Esophagus squamous epithelium (tissue), 5 donors: ENCODE data around the gene CISH. TPM values are rescaled to one million over a fixed set of nuclear protein-coding genes. Genes with fewer than 3 reads are reported as not detected.
A peak's percentile ranks its signal among the peaks of the same experiment; 100 is the strongest.

Source experiments
- DNase-seq: peaks from one replicate; lab custom pipeline; 2025; lab: John Stamatoyannopoulos, UW
- H3K27ac ChIP-seq, 4 donors: fragments of 200-600 bp; sonication (generic); one replicate each; pipeline ENCODE4 v1.5.1; 2016 to 2019; ENCODE audit warnings: mild to moderate bottlenecking in 1 of 4
- H3K27me3 ChIP-seq, 4 donors: fragments of 200-600 bp; sonication (generic); 1 replicate in 3 of 4; 2 replicates in 1 of 4; pipeline versions ENCODE4 v1.5.1 to v1.6.0; 2017 to 2021; ENCODE audit warnings: antibody characterized with exemption in 1 of 4
- H3K36me3 ChIP-seq, 3 donors: fragments of 200-600 bp; sonication (generic); one replicate each; pipeline ENCODE4 v1.5.1; 2016 to 2019
- H3K4me1 ChIP-seq, 3 donors: fragments of 200-600 bp; sonication (generic); one replicate each; pipeline ENCODE4 v1.5.1; 2017 to 2019
- H3K4me3 ChIP-seq, 4 donors: fragments of 200-600 bp; sonication (generic); 1 replicate in 3 of 4; 2 replicates in 1 of 4; pipeline ENCODE4 v1.5.1; 2016 to 2019; ENCODE audit warnings: mild to moderate bottlenecking in 2 of 4, moderate library complexity in 1 of 4
- H3K9me3 ChIP-seq, 3 donors: fragments of 200-600 bp; sonication (generic); one replicate each; pipeline ENCODE4 v1.5.1; 2016 to 2019
- POLR2A ChIP-seq, 4 donors: fragments of 450-650 bp; IDR thresholded peaks; one replicate each; pipeline ENCODE4 v1.6.1; 2017; ENCODE audit warnings: antibody characterized with exemption in 4 of 4, mild to moderate bottlenecking in 4 of 4, moderate library complexity in 3 of 4
- WGBS, 2 donors: methylation state at CpG; one replicate each; pipeline ENCODE4 v1.1.5; 2018; 5-methylcytosine and 5-hydroxymethylcytosine counted together
- intact Hi-C: fragments of 100-400 bp; cut with DNase I; formaldehyde crosslinking; loops from one replicate; pipeline ENCODE4 v1.15.0; 2022
- total RNA-seq, 4 donors: library from RNA; depleted of rRNA; stranded (reverse); fragments of >200 nt; gene quantifications; one replicate each; pipeline ENCODE4 v1.1.0, GENCODE V29; 2016
- TF ChIP-seq, protein P1 (sequence below), 6 experiments: fragments of 450-650 bp in 4 of 6; fragments of 200-600 bp in 2 of 6; sonication (generic) in 2 of 6; IDR thresholded peaks; one replicate each; pipeline ENCODE4 v1.5.1; 2016 to 2019; ENCODE audit warnings: antibody characterized with exemption in 6 of 6, mild to moderate bottlenecking in 4 of 6, moderate library complexity in 4 of 6
- donor health status: DM: yes; HTN: yes; CAD: no.

CISH gene
- total RNA-seq, 4 donors from 2014 or later: 3.1 to 11.1 (median 6.8) TPM

DNA sequence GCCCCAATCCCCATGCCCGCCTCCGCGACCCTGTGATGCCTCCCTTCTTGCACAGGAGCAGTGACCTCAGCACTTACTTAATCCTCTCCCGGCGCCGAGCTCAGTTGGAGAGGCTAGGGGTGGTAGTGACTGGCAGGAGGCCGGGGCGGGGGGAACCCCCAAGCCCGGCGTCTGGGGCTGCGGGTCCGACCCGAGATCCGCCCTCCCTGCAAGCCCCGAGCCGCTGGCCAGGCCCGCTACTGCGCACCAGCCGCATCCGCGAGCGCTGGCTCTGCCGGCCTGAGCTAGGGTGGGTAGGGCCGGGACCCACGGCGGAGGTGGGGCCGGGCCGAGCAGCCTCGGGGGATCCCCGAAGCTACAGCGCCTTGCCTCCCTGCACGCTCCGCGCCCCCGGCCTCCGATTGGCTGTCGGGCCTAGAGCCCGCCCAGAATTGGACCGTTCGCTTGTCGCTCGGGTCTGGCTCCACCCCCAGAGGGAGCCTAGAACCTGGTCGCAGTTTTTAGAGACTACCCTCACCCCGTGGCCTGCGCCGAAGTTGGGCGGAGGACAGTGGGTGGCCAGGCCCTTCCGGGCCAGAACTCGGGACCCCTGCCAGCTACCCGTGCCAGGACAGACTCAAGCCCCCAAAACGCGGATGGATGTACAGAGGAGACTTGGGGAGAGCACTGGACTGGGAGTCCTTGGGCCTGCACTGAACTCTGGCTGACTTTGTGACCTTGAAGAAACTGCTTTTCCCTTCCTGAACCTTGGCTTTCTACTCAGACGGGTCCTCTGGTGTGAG lies 44.0 kb downstream of the CISH start, which contains the start of gene C3orf18:
Gene C3orf18, minus strand, starts transcription at position 362 of the 782 bp plus-strand sequence. CDS start 2,048 bp downstream, outside the sequence.
- H3K9me3 ChIP-seq: no peaks in the 10 kb centered on the region
- H3K27ac ChIP-seq: peak within 1 kb of the TSS; percentile 79 to 91 (median 86)
- no peaks in the 10 kb centered on the region for H3K27me3 ChIP-seq
- intact Hi-C loops: no loop called here
- 0 to 40% methylated on average over 1 of the region's 53 CpGs for WGBS, 2 donors
- H3K36me3 ChIP-seq: no peaks in the 10 kb centered on the region
- peak; percentile 66 for DNase-seq
- peaks cover 9 to 59% (median 35%) of the 10 kb centered on the region in 3 donors for H3K4me1 ChIP-seq
- peak in 2 of 4 donors; percentile 18 to 45 for TF ChIP-seq POLR2A (IDR thresholded peaks at IDR 0.05)
- TF ChIP-seq, protein P1, sequence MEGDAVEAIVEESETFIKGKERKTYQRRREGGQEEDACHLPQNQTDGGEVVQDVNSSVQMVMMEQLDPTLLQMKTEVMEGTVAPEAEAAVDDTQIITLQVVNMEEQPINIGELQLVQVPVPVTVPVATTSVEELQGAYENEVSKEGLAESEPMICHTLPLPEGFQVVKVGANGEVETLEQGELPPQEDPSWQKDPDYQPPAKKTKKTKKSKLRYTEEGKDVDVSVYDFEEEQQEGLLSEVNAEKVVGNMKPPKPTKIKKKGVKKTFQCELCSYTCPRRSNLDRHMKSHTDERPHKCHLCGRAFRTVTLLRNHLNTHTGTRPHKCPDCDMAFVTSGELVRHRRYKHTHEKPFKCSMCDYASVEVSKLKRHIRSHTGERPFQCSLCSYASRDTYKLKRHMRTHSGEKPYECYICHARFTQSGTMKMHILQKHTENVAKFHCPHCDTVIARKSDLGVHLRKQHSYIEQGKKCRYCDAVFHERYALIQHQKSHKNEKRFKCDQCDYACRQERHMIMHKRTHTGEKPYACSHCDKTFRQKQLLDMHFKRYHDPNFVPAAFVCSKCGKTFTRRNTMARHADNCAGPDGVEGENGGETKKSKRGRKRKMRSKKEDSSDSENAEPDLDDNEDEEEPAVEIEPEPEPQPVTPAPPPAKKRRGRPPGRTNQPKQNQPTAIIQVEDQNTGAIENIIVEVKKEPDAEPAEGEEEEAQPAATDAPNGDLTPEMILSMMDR (IDR thresholded peaks at IDR 0.05): no peak
- H3K4me3 ChIP-seq: peak within 1 kb of the TSS; percentile 49 to 79 (median 70)

GRCh38 chr3:50567011-50567385 lies 44.6 kb downstream of the CISH start:
- H3K27me3 ChIP-seq: no peaks in the 10 kb centered on the region
- 46% methylated on average over 3 of the region's 11 CpGs; no CpG with 5 or more reads in 1 of the 2 donors for WGBS, 2 donors
- intact Hi-C loops: no loop called here
- H3K4me1 ChIP-seq: peaks cover 9 to 53% (median 32%) of the 10 kb centered on the region in 3 donors
- DNase-seq: no peak
- H3K4me3 ChIP-seq: peak overlapping the region; percentile 49 to 79 (median 54)
- H3K27ac ChIP-seq: peak overlapping the region; percentile 65 to 91 (median 86)
- TF ChIP-seq, protein P1 (IDR thresholded peaks at IDR 0.05): no peak
- no peak for TF ChIP-seq POLR2A (IDR thresholded peaks at IDR 0.05)
- H3K9me3 ChIP-seq: no peaks in the 10 kb centered on the region
- H3K36me3 ChIP-seq: no peaks in the 10 kb centered on the region

GRCh38 chr3:50564321-50564720 lies 47.3 kb downstream of the CISH start:
- WGBS, 2 donors: 67 to 100% methylated on average over 1 of the region's 1 CpG

DNA sequence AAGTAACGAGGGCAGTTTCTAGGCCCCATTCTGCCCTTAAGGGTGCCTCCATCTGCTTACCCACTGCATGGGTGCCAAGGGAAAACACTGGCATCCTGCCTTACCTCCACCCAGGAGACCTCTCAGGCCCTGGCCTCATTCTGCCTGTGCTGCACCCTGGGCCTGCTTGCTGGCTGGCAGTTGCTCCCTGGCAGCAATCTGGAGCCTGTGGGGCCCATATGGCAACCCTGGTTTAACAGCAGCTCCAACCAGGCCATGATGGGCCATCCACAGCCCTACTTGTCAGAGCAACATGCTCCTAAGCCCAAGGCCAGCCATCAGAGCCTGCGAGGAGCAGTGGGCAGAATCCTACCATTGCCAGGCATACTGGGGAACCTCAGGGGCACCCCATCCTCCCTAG lies 47.7 kb downstream of the CISH start:
- TF ChIP-seq, protein P1 (IDR thresholded peaks at IDR 0.05): no peak
- no peak for TF ChIP-seq POLR2A (IDR thresholded peaks at IDR 0.05)
- Histone ChIP-seq H3K4me1 (peaks cover 3 to 27% (median 22%) of the 10 kb centered on the region in 3 donors), H3K27me3 (no peaks in the 10 kb centered on the region), H3K9me3 (no peaks in the 10 kb centered on the region), H3K36me3 (no peaks in the 10 kb centered on the region), H3K27ac (no peak overlapping the region), H3K4me3 (no peak overlapping the region)
- 81 to 88% methylated on average over 1 to 2 of the region's 2 CpGs for WGBS, 2 donors
- intact Hi-C loops: no loop called here
- no peak for DNase-seq

More at GRCh38 chr3:50564321-50564720, 47.3 kb downstream of the CISH start:
- DNase-seq: no peak
- Histone ChIP-seq H3K9me3 (no peaks in the 10 kb centered on the region), H3K4me3 (no peak overlapping the region), H3K27ac (no peak overlapping the region), H3K4me1 (peaks cover 3 to 28% (median 22%) of the 10 kb centered on the region in 3 donors), H3K36me3 (no peaks in the 10 kb centered on the region), H3K27me3 (no peaks in the 10 kb centered on the region)
- TF ChIP-seq, protein P1 (IDR thresholded peaks at IDR 0.05): no peak
- TF ChIP-seq POLR2A (IDR thresholded peaks at IDR 0.05): no peak
- intact Hi-C loops: no loop called here

DNA sequence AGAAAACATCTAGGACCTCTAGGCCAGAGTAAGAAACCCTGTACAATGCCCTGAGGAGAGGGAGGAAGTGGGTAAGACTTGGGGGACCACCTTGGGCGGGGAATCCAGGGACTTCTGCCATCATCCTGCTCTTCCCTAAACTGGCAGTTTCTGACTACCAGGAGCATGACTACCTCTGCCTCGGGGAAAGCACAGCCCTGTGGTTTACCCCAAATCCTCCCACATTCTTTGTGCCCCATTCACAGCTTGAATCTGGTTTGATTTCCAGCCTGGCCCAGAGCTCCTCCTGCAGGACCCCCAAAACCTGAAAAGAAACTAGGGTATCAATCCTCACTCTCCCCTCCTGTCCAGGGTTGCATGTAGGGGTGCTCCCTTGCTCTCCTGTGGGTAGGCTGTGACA lies 48.7 kb downstream of the CISH start:
- WGBS, 2 donors: 17 to 56% methylated on average over 1 to 2 of the region's 2 CpGs
- Histone ChIP-seq H3K4me3 (no peak overlapping the region), H3K27ac (no peak overlapping the region), H3K27me3 (no peaks in the 10 kb centered on the region), H3K4me1 (peaks cover 3 to 17% (median 13%) of the 10 kb centered on the region in 3 donors), H3K36me3 (no peaks in the 10 kb centered on the region), H3K9me3 (no peaks in the 10 kb centered on the region)
- no peak for DNase-seq
- intact Hi-C loops: no loop called here
- TF ChIP-seq, protein P1 (IDR thresholded peaks at IDR 0.05): no peak
- no peak for TF ChIP-seq POLR2A (IDR thresholded peaks at IDR 0.05)
